OCI-LY1 (cell line): Measurements from ENCODE around the gene VPS39.

Experiments
- H2AFZ ChIP-seq: fragments of 200-600 bp; sonication (generic), shearing (Covaris generic); 2 replicates; pipeline ENCODE4 v1.6.0; 2014; ENCODE audit warnings: antibody characterized with exemption, mild to moderate bottlenecking, low read length
- H3F3A ChIP-seq: fragments of 200-600 bp; sonication (generic), shearing (Covaris generic); 2 replicates; pipeline ENCODE4 v1.6.0; 2014; ENCODE audit warnings: mild to moderate bottlenecking, antibody characterized with exemption, low read length, moderate library complexity; ENCODE audit not compliant: insufficient read depth
- H3K27ac ChIP-seq: fragments of 200-600 bp; sonication (generic); 2 replicates; pipeline ENCODE4 v1.5.1; 2014; ENCODE audit warnings: low read length, mixed run types, mild to moderate bottlenecking, low read depth; ENCODE audit not compliant: poor library complexity, severe bottlenecking
- H3K27me3 ChIP-seq: fragments of 200-600 bp; sonication (generic); 2 replicates; pipeline ENCODE4 v1.6.0; 2014; ENCODE audit warnings: antibody characterized with exemption, mild to moderate bottlenecking, low read length, moderate library complexity; ENCODE audit not compliant: insufficient read depth
- H3K36me3 ChIP-seq: fragments of 200-600 bp; sonication (generic); 2 replicates; pipeline ENCODE4 v1.6.1; 2014; ENCODE audit warnings: mild to moderate bottlenecking, antibody characterized with exemption, low read length, moderate library complexity, mixed read lengths; ENCODE audit not compliant: insufficient read depth
- H3K4me1 ChIP-seq: fragments of 200-600 bp; sonication (generic); 2 replicates; pipeline ENCODE4 v1.5.1; 2014; ENCODE audit warnings: mild to moderate bottlenecking, low read length, moderate library complexity; ENCODE audit not compliant: insufficient read depth, severe bottlenecking
- H3K4me2 ChIP-seq: fragments of 200-600 bp; sonication (generic), shearing (Covaris generic); 2 replicates; pipeline ENCODE4 v1.6.1; 2014; ENCODE audit warnings: low read length
- H3K4me3 ChIP-seq: fragments of 200-600 bp; sonication (generic); 2 replicates; pipeline ENCODE4 v1.5.1; 2014; ENCODE audit warnings: low read length, low read depth, mild to moderate bottlenecking, mixed read lengths; ENCODE audit not compliant: poor library complexity, severe bottlenecking
- H3K79me2 ChIP-seq: fragments of 200-600 bp; shearing (Covaris generic); 2 replicates; pipeline ENCODE4 v1.6.1; 2016; ENCODE audit warnings: mixed run types, low read length, mixed read lengths; ENCODE audit not compliant: insufficient read depth
- H3K9ac ChIP-seq: fragments of 200-600 bp; sonication (generic), shearing (Covaris generic); 2 replicates; pipeline ENCODE4 v1.6.1; 2014; ENCODE audit warnings: mild to moderate bottlenecking, low read length, mixed read lengths
- H3K9me2 ChIP-seq: fragments of 200-600 bp; sonication (generic), shearing (Covaris generic); 2 replicates; pipeline ENCODE4 v1.6.1; 2014; ENCODE audit warnings: low read depth, mild to moderate bottlenecking, low read length, mixed read lengths
- H3K9me3 ChIP-seq: fragments of 200-600 bp; shearing (Covaris generic); 2 replicates; pipeline ENCODE4 v1.6.1; 2014; ENCODE audit warnings: low read length, mixed read lengths
- H4K20me1 ChIP-seq: fragments of 200-600 bp; sonication (generic), shearing (Covaris generic); 2 replicates; pipeline ENCODE4 v1.6.0; 2016; ENCODE audit warnings: mild to moderate bottlenecking, low read length; ENCODE audit not compliant: insufficient read depth
- CTCF ChIP-seq: fragments of 200-600 bp; sonication (generic), shearing (Covaris generic); IDR thresholded peaks from 2 replicates; pipeline ENCODE4 v1.5.1; 2017; ENCODE audit warnings: mild to moderate bottlenecking, antibody characterized with exemption, low read length, moderate library complexity, mixed read lengths
- EZH2 ChIP-seq: fragments of 200-600 bp; sonication (generic), shearing (Covaris generic); IDR thresholded peaks from 2 replicates; pipeline ENCODE4 v1.8.0; 2017; ENCODE audit warnings: borderline replicate concordance, mixed run types, mild to moderate bottlenecking, antibody characterized with exemption, low read length, moderate library complexity, mixed read lengths

VPS39 gene

GRCh38 chr15:42144841-42145375, 63.2 kb downstream of the VPS39 start:
- peaks cover 4% of the 10 kb centered on the region; the same call in 1 of the 2 replicates for H3K27me3 ChIP-seq
- no peaks in the 10 kb centered on the region for H3F3A ChIP-seq
- H3K79me2 ChIP-seq = no peaks in the 10 kb centered on the region
- no peaks in the 10 kb centered on the region for H4K20me1 ChIP-seq
- H3K4me1 ChIP-seq = no peaks in the 10 kb centered on the region
- no peak overlapping the region for H3K4me2 ChIP-seq
- H3K9me3 ChIP-seq = no peaks in the 10 kb centered on the region
- no peak overlapping the region for H3K27ac ChIP-seq
- no peak overlapping the region for H2AFZ ChIP-seq
- H3K36me3 ChIP-seq = no peaks in the 10 kb centered on the region
- TF ChIP-seq EZH2 (no peak), CTCF (no peak)
- no peak overlapping the region for H3K9ac ChIP-seq
- H3K4me3 ChIP-seq = no peak overlapping the region
- no peaks in the 10 kb centered on the region for H3K9me2 ChIP-seq

- Histone ChIP-seq H3K9me3 (no peaks in the 10 kb centered on the region), H3F3A (no peaks in the 10 kb centered on the region), H2AFZ (no peak overlapping the region), H3K4me3 (no peak overlapping the region), H3K4me2 (no peak overlapping the region), H4K20me1 (no peaks in the 10 kb centered on the region), H3K9me2 (no peaks in the 10 kb centered on the region), H3K4me1 (no peaks in the 10 kb centered on the region), H3K79me2 (no peaks in the 10 kb centered on the region), H3K9ac (no peak overlapping the region), H3K36me3 (no peaks in the 10 kb centered on the region), H3K27me3 (peaks cover 4% of the 10 kb centered on the region; the same call in 1 of the 2 replicates), H3K27ac (no peak overlapping the region)
- TF ChIP-seq EZH2 (no peak), CTCF (no peak)
These were observed 64.1 kb downstream of the VPS39 start for GRCh38 chr15:42143866-42144625.

GRCh38 chr15:42143356-42143755, 64.7 kb downstream of the VPS39 start:
- H3K36me3 ChIP-seq = no peaks in the 10 kb centered on the region
- no peak overlapping the region for H3K9ac ChIP-seq
- no peaks in the 10 kb centered on the region for H3K4me1 ChIP-seq
- H2AFZ ChIP-seq = no peak overlapping the region
- H4K20me1 ChIP-seq = no peaks in the 10 kb centered on the region
- H3F3A ChIP-seq = no peaks in the 10 kb centered on the region
- peaks cover 4% of the 10 kb centered on the region; the same call in 1 of the 2 replicates for H3K27me3 ChIP-seq
- no peak for TF ChIP-seq EZH2
- TF ChIP-seq CTCF = no peak
- H3K9me3 ChIP-seq = no peaks in the 10 kb centered on the region
- H3K9me2 ChIP-seq = no peaks in the 10 kb centered on the region
- no peak overlapping the region for H3K27ac ChIP-seq
- H3K4me2 ChIP-seq = no peak overlapping the region
- H3K79me2 ChIP-seq = no peaks in the 10 kb centered on the region
- no peak overlapping the region for H3K4me3 ChIP-seq
